ENCODE results near the gene TAF1. TPM values are rescaled to one million over a fixed set of nuclear protein-coding genes. Genes with fewer than 3 reads are reported as not detected.

TAF1 gene
- total and polyA plus RNA-seq, 9 of the 15 experiments (the other 6 are each of a cell fraction or from before 2014, with no cell fraction given): 6.4 to 45.1 (median 38.1) TPM

DNA sequence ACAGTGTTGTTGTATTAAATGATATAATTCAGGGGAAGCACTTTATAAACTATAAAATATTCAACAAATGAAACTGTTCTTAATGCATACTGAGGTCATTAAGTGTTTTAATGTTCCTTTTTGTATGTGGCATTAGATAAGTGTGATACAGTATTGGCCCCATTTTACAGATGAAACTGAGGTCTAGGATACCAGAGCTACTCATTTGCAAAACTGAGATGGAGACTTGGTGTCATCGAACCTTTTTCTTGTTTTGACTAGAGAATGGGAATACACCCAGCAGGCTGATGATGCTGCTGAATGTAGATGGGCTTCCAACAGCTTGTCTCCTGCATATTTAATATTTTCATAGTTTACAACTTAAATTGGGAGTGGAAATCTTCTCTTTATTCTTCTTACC, 34.6 kb downstream of the TAF1 start:
- no peaks in the 10 kb centered on the region for H3K9me1 ChIP-seq (ENCODE audit: control insufficient read depth, insufficient read depth, low read length)
- WGBS (ENCODE audit: insufficient coverage, low coverage, missing lambda C conversion rate): 88% methylated on average over 1 of the region's 1 CpG
- no peaks in the 10 kb centered on the region for H4K20me1 ChIP-seq (replicated peaks; ENCODE audit: control insufficient read depth, insufficient read depth, low read length)
- DNase-seq (ENCODE audit: extremely low read depth in 1 of 4, low spot score in 3 of 4) (no peak), ATAC-seq (no peak), FAIRE-seq (no peak)
- no peaks in the 10 kb centered on the region for H3K9me3 ChIP-seq (replicated peaks; ENCODE audit: control insufficient read depth, insufficient read depth, low read depth, low read length)
- no peak overlapping the region for H3K27ac ChIP-seq (ENCODE audit: extremely low read depth, low read depth, low read length)
- H3K27me3 ChIP-seq (ENCODE audit: control insufficient read depth in 2 of 2, insufficient read depth in 2 of 2, low read length in 2 of 2): no peaks in the 10 kb centered on the region
- 0 out of 3 replicates have a peak, but pooled peaks cover under 1% of the 10 kb centered on the region for H3K79me2 ChIP-seq (ENCODE audit: control insufficient read depth, insufficient read depth, low read length)
- H3K36me3 ChIP-seq (ENCODE audit: control insufficient read depth, insufficient read depth, low read length): peaks cover 84% of the 10 kb centered on the region
- no peaks in the 10 kb centered on the region for H3K4me1 ChIP-seq (replicated peaks in 1 of 2; ENCODE audit: control insufficient read depth in 2 of 2, insufficient read depth in 2 of 2, low read length in 2 of 2)
- CTCF ChIA-PET (ENCODE audit: low intra/inter-chr PET ratio): no interaction called here
- in situ Hi-C loops (cut with MboI): no loop called here
- no peak overlapping the region for H3K4me3 ChIP-seq
- POLR2A ChIA-PET: no interaction called here
- H2AFZ ChIP-seq (ENCODE audit: low read depth, low read length): no peak overlapping the region
- H3K4me2 ChIP-seq (ENCODE audit: insufficient read depth, low read length): no peak overlapping the region
- H3K9ac ChIP-seq (ENCODE audit: insufficient read depth in 1 of 2, low read depth in 2 of 2, low read length in 2 of 2): no peak overlapping the region
- intact Hi-C loops (cut with micrococcal nuclease): loop anchor here (10.0 kb wide), 1 partner anchor 164 kb away; no protein-coding TSS in a partner anchor
- TF ChIP-seq ZNF512 (tag; IDR thresholded peaks at IDR 0.05) (no peak), ZBTB49 (CRISPR knock-in tag; IDR thresholded peaks at IDR 0.05; ENCODE audit: borderline replicate concordance) (no peak), HIVEP1 (CRISPR knock-in tag; IDR thresholded peaks at IDR 0.05) (no peak), TFAP4 (CRISPR knock-in tag; IDR thresholded peaks at IDR 0.05; ENCODE audit: borderline replicate concordance) (no peak), ZNF263 (CRISPR knock-in tag; IDR thresholded peaks at IDR 0.05; ENCODE audit: borderline replicate concordance) (no peak), IRF2 (CRISPR knock-in tag; IDR thresholded peaks at IDR 0.05) (no peak), WHSC1 (IDR thresholded peaks at IDR 0.05; ENCODE audit: low read length) (no peak)
- TF ChIP-seq, protein P1, sequence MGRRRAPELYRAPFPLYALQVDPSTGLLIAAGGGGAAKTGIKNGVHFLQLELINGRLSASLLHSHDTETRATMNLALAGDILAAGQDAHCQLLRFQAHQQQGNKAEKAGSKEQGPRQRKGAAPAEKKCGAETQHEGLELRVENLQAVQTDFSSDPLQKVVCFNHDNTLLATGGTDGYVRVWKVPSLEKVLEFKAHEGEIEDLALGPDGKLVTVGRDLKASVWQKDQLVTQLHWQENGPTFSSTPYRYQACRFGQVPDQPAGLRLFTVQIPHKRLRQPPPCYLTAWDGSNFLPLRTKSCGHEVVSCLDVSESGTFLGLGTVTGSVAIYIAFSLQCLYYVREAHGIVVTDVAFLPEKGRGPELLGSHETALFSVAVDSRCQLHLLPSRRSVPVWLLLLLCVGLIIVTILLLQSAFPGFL (CRISPR knock-in tag; IDR thresholded peaks at IDR 0.05): no peak
- TF ChIP-seq, protein P2, sequence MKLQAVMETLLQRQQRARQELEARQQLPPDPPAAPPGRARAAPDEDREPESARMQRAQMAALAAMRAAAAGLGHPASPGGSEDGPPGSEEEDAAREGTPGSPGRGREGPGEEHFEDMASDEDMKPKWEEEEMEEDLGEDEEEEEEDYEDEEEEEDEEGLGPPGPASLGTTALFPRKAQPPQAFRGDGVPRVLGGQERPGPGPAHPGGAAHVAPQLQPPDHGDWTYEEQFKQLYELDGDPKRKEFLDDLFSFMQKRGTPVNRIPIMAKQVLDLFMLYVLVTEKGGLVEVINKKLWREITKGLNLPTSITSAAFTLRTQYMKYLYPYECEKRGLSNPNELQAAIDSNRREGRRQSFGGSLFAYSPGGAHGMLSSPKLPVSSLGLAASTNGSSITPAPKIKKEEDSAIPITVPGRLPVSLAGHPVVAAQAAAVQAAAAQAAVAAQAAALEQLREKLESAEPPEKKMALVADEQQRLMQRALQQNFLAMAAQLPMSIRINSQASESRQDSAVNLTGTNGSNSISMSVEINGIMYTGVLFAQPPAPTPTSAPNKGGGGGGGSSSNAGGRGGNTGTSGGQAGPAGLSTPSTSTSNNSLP (IDR thresholded peaks at IDR 0.05; ENCODE audit: borderline replicate concordance, low read depth, low read length): no peak
- TF ChIP-seq, protein P3, sequence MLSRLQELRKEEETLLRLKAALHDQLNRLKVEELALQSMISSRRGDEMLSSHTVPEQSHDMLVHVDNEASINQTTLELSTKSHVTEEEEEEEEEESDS (CRISPR knock-in tag; IDR thresholded peaks at IDR 0.05): no peak
- no TSS peak for BruUV-seq (replicated peaks)

All from K562 (cell line).